ENCODE data around the gene CCDC12.
"Not testable (repeated sequence)": the region's sequence is repeated elsewhere in the genome, so short reads cannot be mapped to it uniquely, and the experiment has no call there.

Gene CCDC12

DNA sequence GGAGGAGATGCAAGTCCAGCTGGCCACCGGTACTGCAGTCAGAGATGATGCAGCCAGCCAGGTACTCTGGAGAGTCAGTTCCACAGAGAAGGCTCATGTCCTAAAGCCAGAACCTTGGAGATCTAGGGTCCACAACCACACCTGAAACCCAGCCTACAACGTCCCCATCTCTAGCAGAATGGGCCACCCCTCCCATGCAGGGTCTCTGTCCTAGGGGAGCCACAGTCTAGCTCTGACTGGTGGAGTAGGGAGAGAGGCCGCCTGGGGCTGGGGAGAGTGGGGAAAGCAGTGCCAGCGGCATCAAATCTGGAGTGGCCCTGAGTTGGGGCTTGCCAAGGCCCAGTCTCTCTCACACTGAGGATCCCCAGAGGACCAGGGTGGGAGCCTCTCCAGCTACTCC lies 55.5 kb downstream of the CCDC12 start:
- no peak for DNase-seq

GRCh38 chr3:46918634-46919033 lies 57.9 kb downstream of the CCDC12 start:
- no peak for DNase-seq

DNA sequence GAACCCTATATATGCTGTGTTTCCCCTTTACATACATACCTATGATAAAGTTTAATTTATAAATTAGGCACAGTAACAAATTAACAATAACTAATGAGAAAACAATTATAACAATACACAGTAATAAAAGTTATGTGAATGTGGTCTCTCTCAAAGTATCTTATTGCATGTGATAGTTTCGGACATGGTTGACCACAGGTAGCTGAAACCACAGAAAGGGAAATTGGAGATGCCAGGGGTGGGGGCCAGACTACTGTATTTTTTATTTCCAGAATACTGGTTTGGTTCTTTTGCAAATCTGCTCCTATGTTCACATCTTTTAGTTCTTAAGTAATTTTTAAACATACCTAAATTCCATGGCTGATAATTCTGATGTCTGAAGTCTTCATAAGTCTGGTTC lies 58.3 kb downstream of the CCDC12 start:
- no peak for DNase-seq

DNA sequence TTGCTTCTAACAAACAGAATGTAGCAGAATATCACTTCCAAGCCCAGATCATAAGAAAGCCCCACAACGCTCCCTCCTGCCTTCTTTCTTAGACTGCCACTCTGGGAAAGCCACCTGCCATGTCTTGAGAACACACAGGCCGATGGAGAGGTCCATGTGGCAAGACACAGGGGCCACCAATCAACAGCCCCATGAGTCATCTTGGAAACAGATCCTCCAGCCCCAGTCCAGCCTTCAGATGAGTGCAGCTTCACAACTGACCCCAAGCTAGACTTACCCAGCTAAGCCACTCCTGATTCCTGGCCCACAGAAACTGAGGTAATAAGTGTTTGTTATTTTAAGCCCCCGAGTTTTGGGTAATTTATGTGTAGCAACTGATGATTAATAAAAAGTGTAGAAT lies 59.3 kb downstream of the CCDC12 start:
- DNase-seq = no peak

GRCh38 chr3:46916799-46917198 lies 59.7 kb downstream of the CCDC12 start:
- DNase-seq = no peak

DNA sequence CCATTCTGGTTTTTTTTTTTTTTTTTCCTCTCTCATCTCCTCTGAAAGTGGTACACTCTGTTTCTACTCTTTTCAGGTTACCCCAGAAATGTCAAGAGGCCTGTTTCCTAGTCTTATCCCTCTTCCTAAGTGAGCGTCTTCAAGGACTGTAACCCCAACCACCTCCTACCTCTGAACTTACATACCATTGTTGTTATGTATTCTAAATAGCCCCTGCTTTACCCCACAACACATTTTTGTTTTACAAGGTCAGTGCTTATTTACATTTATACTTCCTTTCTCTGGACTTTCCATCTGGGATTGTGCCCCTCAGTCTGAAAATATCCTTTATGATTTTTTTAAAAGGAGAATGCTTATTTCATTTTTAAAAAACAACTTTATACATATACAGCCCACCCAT lies 60.3 kb downstream of the CCDC12 start:
- DNase-seq = no peak

- no peak for DNase-seq
These were observed 61.2 kb downstream of the CCDC12 start for GRCh38 chr3:46915297-46915822.

GRCh38 chr3:46914849-46915248 lies 61.7 kb downstream of the CCDC12 start:
- DNase-seq = peak; percentile 14

DNA sequence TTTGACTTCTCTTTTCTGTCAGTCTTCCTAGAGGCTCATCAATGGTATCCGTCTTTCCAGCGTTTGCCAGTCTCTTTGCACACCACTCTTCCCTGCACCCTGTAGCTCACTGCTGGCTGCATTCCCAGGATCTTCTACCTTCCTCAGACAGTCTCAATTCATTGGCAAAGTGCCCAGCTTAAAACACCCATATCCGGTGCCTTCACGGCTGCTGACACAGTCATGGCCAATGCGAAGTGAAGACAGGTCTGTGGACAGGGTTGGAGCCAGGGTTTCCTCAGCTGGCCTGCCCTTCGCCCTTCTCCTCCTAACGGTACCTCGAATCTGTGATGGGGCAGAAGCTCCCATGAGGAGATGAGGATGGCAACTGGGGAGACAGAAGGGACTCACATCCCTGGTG lies 62.9 kb downstream of the CCDC12 start:
- peak; percentile 77 for DNase-seq

DNA sequence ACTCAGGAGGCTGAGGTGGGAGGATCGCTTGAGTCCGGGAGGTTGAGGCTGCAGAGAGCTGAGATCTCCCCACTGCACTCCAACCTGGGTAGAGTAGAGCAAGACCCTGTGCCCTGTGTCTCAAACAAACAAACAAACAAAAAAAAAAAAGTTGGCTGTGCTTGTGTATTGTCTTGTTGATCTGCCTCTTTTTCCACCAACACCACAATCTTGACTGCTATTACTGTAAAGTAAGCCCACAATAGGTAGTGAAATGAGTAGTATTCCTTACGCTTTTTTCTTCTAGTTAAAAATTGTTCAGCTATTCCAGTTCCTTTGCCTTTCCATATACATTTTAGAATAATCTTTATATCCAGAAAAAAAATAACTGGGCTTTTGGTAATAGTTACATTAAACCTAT lies 63.6 kb downstream of the CCDC12 start:
- DNase-seq = no peak

DNA sequence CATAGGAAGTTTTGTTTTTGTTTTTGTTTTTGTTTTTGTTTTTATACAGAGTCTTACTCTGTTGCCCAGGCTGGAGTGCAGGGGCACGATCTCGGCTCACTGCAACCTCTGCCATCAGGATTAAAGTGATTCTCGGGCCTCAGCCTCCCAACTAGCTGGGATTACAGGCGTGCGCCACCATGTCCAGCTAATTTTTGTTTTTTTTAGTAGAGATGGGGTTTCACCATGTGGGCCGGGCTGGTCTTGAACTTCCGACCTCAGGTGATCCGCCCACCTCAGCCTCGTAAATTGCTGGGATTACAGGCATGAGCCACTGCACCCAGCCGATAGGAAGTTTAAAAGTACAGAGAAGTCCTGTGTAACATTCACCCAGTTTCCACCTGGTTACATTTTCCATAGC lies 65.6 kb downstream of the CCDC12 start:
- not testable (repeated sequence) for DNase-seq

DNA sequence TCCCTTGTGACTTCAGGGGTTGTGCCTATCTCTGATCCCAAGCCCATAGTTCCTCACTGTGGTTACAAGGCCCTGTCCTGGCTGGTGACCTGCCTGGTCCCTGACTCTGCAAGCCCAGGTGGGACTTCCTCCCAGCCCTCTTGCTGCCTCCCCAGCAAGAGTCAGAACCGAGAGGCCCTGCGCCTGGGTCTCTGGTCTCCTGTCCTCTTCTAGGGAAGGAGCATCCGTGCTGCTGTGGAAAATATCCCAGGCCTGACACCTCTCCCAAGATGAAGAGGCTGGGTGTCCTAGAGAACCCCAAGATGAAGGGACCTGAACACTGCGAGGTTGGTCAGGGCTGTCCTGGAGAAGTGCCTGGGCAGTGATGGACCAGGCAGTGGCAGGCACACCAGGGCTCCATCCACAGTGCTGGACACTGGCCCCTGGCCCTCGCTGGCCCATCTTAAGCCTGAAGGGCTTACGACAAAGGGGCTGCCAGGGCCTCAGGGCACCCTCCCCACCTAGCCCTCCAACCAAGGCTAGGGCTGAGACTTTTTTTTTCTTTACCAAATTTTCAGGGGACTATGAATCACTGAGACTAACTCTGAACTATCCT lies 66.3 kb downstream of the CCDC12 start:
- no peak for DNase-seq

DNA sequence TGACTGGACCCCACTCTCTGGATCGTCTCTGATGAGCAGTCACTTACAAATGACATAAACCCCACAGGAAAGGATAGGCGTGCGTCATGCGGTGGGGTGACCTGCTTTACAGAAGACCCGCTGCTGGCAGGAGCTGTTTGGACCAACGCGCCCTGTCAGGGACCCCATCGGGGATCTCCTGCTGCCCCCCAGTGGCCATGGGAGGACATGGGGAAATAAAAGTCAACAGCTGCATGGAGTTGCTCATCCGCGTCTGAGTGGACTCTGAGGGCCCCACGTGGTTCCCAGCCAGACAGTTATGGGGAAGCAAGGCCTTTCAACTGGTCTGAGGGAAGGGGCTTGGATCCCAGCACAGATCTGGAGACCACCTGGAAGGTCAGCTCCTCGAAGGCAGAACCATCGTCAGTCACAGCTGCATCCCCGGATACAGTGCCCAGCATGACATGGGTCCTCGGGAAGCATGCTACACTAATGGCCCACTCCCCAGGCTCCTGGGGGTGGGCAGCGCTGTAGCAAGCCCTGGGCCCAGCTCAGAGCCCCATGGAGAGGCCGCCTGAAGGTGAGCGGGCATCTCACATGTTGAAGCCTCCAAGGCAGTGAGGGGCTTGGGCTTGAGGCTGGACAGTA lies 66.9 kb downstream of the CCDC12 start:
- peak; percentile 62 for DNase-seq

- DNase-seq = no peak
These were observed 67.5 kb downstream of the CCDC12 start for GRCh38 chr3:46908986-46909534.

DNA sequence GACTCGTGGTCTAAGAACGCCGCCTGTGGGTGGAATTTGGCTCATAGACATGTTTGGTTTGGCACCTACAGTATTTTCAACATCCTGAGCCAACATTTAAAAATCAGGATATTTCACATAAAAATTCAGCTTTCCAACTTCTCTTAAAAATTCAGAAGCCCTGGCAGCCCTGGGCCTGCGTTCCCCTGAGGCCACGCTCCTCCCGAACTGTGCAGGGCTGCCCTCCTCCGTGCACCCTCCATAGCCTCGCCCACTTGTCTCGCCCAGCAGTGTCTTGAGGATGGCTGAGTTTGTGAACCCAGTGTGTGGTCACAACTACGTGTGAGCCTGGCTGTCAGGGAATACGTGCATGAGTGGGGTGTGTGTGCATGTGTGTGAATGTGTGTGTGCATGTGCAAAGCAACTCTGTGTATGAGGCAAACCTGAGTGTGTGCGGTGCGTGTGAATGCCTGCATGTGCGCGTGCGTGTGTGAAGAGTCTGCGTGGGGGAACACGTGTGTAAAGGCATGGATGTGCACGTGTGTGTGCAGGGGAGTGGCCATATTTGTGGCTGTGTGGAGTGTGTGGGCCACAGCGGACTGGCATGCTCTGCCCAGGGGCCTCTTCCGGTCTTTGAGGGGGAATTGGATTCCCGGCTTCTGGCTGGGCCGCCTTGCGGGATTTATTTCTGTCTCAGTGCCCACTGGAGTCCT lies 68.1 kb downstream of the CCDC12 start:
- no peak for DNase-seq

DNA sequence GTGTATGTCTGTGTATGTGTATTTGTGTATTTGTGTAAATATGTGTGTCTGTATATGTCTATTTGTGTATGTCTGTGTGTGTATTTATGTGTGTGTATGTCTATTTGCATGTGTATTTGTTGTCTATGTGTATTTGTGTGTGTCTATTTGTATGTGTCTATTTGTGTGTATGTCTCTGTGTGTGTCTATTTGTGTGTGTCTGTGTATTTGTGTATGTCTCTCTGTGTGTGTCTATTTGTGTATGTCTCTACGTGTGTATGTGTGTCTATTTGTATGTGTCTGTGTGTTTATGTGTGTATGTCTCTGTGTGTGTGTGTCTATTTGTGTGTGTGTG lies 68.6 kb downstream of the CCDC12 start:
- DNase-seq = no peak

- DNase-seq = no peak
These were observed 69.3 kb downstream of the CCDC12 start for GRCh38 chr3:46907271-46907670.

DNA sequence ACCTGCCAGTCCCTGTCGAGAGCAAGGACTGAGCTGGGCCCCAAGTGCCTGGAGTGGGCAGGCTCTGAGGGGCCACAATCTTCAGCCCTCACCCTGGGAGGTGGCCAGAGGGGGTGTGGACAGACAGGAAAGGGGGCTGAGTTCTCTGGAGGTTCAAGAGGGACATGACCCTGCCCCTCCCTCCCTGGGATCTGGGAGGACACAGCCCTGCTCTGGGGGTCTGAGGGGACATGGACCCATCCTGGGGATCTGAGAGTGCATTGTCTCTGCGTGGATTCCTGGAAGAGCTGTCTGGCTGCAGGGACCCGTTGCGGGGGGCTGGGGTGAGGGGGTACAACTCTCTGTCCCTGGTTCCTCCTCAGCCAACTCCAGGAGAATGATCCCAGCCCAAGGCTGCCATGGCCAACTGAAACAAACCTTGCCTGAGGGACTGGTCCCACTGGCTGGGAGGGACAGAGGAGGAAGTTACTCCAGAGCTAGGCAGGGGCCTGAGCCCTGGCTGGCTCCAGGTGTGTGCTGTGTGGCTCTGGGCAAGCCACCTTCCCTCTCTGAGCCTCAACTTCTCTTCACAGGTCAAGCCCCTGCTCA lies 70.0 kb downstream of the CCDC12 start:
- DNase-seq = no peak

- DNase-seq = no peak
These were observed 70.7 kb downstream of the CCDC12 start for GRCh38 chr3:46905661-46906451.

DNA sequence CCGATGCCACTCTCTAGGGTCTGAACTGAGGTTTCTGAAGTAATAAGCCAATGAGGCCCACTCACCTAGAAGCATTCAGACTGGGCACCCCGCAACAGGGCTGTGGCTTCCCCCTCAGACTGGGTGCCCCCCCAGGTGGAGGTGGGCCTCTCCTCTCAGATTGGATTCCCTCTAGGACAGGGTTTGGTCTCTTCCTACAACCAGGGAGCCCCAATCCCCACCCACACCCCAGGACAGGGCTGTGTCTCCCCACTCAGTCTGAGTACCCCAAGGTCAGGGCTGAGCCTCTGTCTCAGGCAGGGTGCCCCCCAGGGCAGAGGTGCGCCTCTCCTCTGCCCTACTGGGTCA lies 71.4 kb downstream of the CCDC12 start:
- DNase-seq = no peak

GRCh38 chr3:46904303-46905212 lies 72.0 kb downstream of the CCDC12 start:
- no peak for DNase-seq
